A549 (cell line): ENCODE measurements around the gene INPPL1. TPM values are rescaled to one million over a fixed set of nuclear protein-coding genes. Genes with fewer than 3 reads are reported as not detected.

Experiments used
- ATAC-seq, 2 experiments: fragments of 200-7000 bp in 1 of 2; fragments of >200 bp in 1 of 2; cut with Nextera tagmentation in 1 of 2; cut with Tn5 transposase in 1 of 2; 3 replicates each; pipeline versions ENCODE4 v1.8.0 to v1.9.1; 2018 to 2020; ENCODE audit warnings: mild to moderate bottlenecking in 1 of 2, moderate library complexity in 1 of 2
- CTCF ChIA-PET: fragments of 300-600 bp; sonication (Branson Sonifier 250); formaldehyde crosslinking; extraction: SDS; loops from one replicate; lab custom pipeline; 2021; ENCODE audit warnings: antibody characterized with exemption, inconsistent platforms; lab: Yijun Ruan, JAX
- POLR2A ChIA-PET: fragments of 350-600 bp; formaldehyde crosslinking; extraction: SDS; loops from one replicate; lab custom pipeline; 2021; ENCODE audit warnings: antibody characterized with exemption, inconsistent platforms; lab: Yijun Ruan, JAX
- DNase-seq, 2 experiments: peaks; one replicate each; pipeline versions ENCODE4 v3.0.0 to v3.0.0-alpha.2; 2011 to 2016; ENCODE audit warnings: low read depth in 1 of 2, low spot score in 1 of 2
- FAIRE-seq: peaks from 2 replicates; lab custom pipeline; 2011; peaks lifted over from hg19 to GRCh38; lab: Jason Lieb, UNC
- H3K27ac ChIP-seq, 2 experiments: fragments of >200 bp; sonication (Bioruptor Twin); formaldehyde crosslinking; 3 replicates each; pipeline ENCODE4 v1.5.1; 2016 to 2017
- H3K4me1 ChIP-seq: fragments of >200 bp; sonication (Bioruptor Twin); formaldehyde crosslinking; 3 replicates; pipeline ENCODE4 v1.6.1; 2016
- H3K4me2 ChIP-seq: fragments of >200 bp; sonication (Bioruptor Twin); formaldehyde crosslinking; 3 replicates; pipeline ENCODE4 v1.6.1; 2016
- H3K4me3 ChIP-seq: fragments of >200 bp; sonication (Bioruptor Twin); formaldehyde crosslinking; 3 replicates; pipeline ENCODE4 v1.5.1; 2016
- H3K9me3 ChIP-seq: fragments of >200 bp; sonication (Bioruptor Twin); formaldehyde crosslinking; 3 replicates; pipeline ENCODE4 v1.6.1; 2016
- BHLHE40 ChIP-seq: IDR thresholded peaks from 2 replicates; pipeline ENCODE4 v1.6.1; 2012; ENCODE audit warnings: low read depth, low read length, inconsistent platforms
- CBX2 ChIP-seq: fragments of 200-600 bp; sonication (generic); IDR thresholded peaks from 2 replicates; pipeline ENCODE4 v1.6.1; 2016; ENCODE audit warnings: low read depth, mild to moderate bottlenecking, borderline replicate concordance
- CEBPB ChIP-seq, 2 experiments: fragments of >200 bp in 1 of 2; sonication (Bioruptor Twin) in 1 of 2; formaldehyde crosslinking in 1 of 2; IDR thresholded peaks; 2 replicates each; pipeline ENCODE4 v1.6.1; 2012 to 2016
- CHD4 ChIP-seq: fragments of 200-600 bp; sonication (generic); IDR thresholded peaks from 2 replicates; pipeline ENCODE4 v1.6.1; 2016; ENCODE audit warnings: antibody characterized with exemption, mild to moderate bottlenecking, borderline replicate concordance
- EHF ChIP-seq: fragments of 250-450 bp; sonication (Bioruptor Pico); IDR thresholded peaks from 2 replicates; pipeline ENCODE4 v1.5.0; 2020; ENCODE audit warnings: mild to moderate bottlenecking
- EP300 ChIP-seq, 2 experiments: fragments of >200 bp; sonication (Bioruptor Twin); formaldehyde crosslinking; IDR thresholded peaks; 2 replicates in 1 of 2; 3 replicates in 1 of 2; pipeline ENCODE4 v1.6.1; 2016 to 2017
- ESRRA ChIP-seq: fragments of 150-350 bp; IDR thresholded peaks from 2 replicates; pipeline ENCODE4 v1.6.1; 2014; ENCODE audit warnings: mild to moderate bottlenecking, low read length, borderline replicate concordance
- FOSB ChIP-seq: fragments of 250-450 bp; sonication (Bioruptor Pico); IDR thresholded peaks from 2 replicates; pipeline ENCODE4 v1.5.0; 2020; ENCODE audit warnings: mild to moderate bottlenecking, moderate library complexity
- FOXS1 ChIP-seq: fragments of 250-450 bp; sonication (Bioruptor Pico); IDR thresholded peaks from 2 replicates; pipeline ENCODE4 v1.5.0; 2020; ENCODE audit warnings: mild to moderate bottlenecking, moderate library complexity
- GATA3 ChIP-seq: IDR thresholded peaks from 2 replicates; pipeline ENCODE4 v1.6.1; 2012; ENCODE audit warnings: borderline replicate concordance
- HDAC2 ChIP-seq: fragments of 200-600 bp; sonication (generic); IDR thresholded peaks from 2 replicates; pipeline ENCODE4 v1.6.1; 2016
- HEYL ChIP-seq: fragments of 250-450 bp; sonication (Bioruptor Pico); IDR thresholded peaks from 2 replicates; pipeline ENCODE4 v1.8.0; 2021; ENCODE audit warnings: mild to moderate bottlenecking, moderate library complexity
- JUN ChIP-seq, 2 experiments: fragments of >200 bp; sonication (Bioruptor Twin); formaldehyde crosslinking; IDR thresholded peaks; 2 replicates in 1 of 2; 3 replicates in 1 of 2; pipeline ENCODE4 v1.6.1; 2016 to 2017
- KDM1A ChIP-seq: fragments of 200-600 bp; sonication (generic); IDR thresholded peaks from 2 replicates; pipeline ENCODE4 v1.6.1; 2016; ENCODE audit warnings: low read depth, mild to moderate bottlenecking
- MAZ ChIP-seq: fragments of 150-350 bp; IDR thresholded peaks from 2 replicates; pipeline ENCODE4 v1.6.1; 2014; ENCODE audit warnings: antibody characterized with exemption, low read depth, low read length, borderline replicate concordance
- NPAS2 ChIP-seq: fragments of 250-450 bp; sonication (Bioruptor Pico); IDR thresholded peaks from 2 replicates; pipeline ENCODE4 v1.8.0; 2022; ENCODE audit warnings: mild to moderate bottlenecking, moderate library complexity, borderline replicate concordance
- NR3C1 ChIP-seq: fragments of >200 bp; sonication (Bioruptor Twin); formaldehyde crosslinking; IDR thresholded peaks from 3 replicates; pipeline ENCODE4 v1.6.1; 2017
- PHF8 ChIP-seq: fragments of 200-600 bp; sonication (generic); IDR thresholded peaks from 2 replicates; pipeline ENCODE4 v1.6.1; 2016; ENCODE audit warnings: low read depth, mild to moderate bottlenecking, antibody characterized with exemption, moderate library complexity, borderline replicate concordance
- POLR2A ChIP-seq: IDR thresholded peaks from 2 replicates; pipeline ENCODE4 v1.6.1; 2012; ENCODE audit warnings: mild to moderate bottlenecking, low read length
- RAD21 ChIP-seq, 2 experiments: fragments of >200 bp in 1 of 2; sonication (Bioruptor Twin) in 1 of 2; formaldehyde crosslinking in 1 of 2; IDR thresholded peaks in 1 of 2; conservative IDR thresholded peaks in 1 of 2; 2 replicates in 1 of 2; 3 replicates in 1 of 2; pipeline ENCODE4 v1.6.1; 2012 to 2018; ENCODE audit warnings: inconsistent platforms in 1 of 2
- WGBS: methylation state at CpG from one replicate; pipeline ENCODE4 v1.1.6; 2017; ENCODE audit errors: missing lambda C conversion rate; 5-methylcytosine and 5-hydroxymethylcytosine counted together
- polyA plus RNA-seq, 4 experiments: library from polyadenylated mRNA; depleted of rRNA in 3 of 4; stranded (reverse); fragments of >200 nt; fragmentation: RNase III in 1 of 4; extraction: RNeasy Plus Mini Kit Qiagen cat#74134 plus additional on column Dnase treatment in 1 of 4; gene quantifications; 2 replicates in 3 of 4; 3 replicates in 1 of 4; pipeline ENCODE4 v1.2.3, GENCODE V29; 2011 to 2017
- TF ChIP-seq, protein P1 (sequence below): fragments of >200 bp; sonication (Bioruptor Twin); formaldehyde crosslinking; IDR thresholded peaks from 3 replicates; pipeline ENCODE4 v1.6.1; 2016
- TF ChIP-seq, protein P2 (sequence below): fragments of >200 bp; sonication (Bioruptor Twin); formaldehyde crosslinking; IDR thresholded peaks from 3 replicates; pipeline ENCODE4 v1.5.1; 2016
- TF ChIP-seq, protein P3 (sequence below): IDR thresholded peaks from 2 replicates; pipeline ENCODE4 v1.6.1; 2012; ENCODE audit warnings: low read depth, borderline replicate concordance
- TF ChIP-seq, protein P4 (sequence below): IDR thresholded peaks from 2 replicates; pipeline ENCODE4 v1.6.1; 2012
- TF ChIP-seq, protein P5 (sequence below): fragments of 150-350 bp; IDR thresholded peaks from 2 replicates; pipeline ENCODE4 v1.6.1; 2014; ENCODE audit warnings: low read depth, mild to moderate bottlenecking, low read length
- TF ChIP-seq, protein P6 (sequence below): fragments of 250-450 bp; sonication (Bioruptor Pico); IDR thresholded peaks from 2 replicates; pipeline ENCODE4 v1.5.0; 2021; ENCODE audit warnings: mild to moderate bottlenecking, moderate library complexity, borderline replicate concordance

Gene INPPL1
- polyA plus RNA-seq, 2 of the 4 experiments (the other 2 are of a cell fraction) = 67.4 to 103 TPM

DNA sequence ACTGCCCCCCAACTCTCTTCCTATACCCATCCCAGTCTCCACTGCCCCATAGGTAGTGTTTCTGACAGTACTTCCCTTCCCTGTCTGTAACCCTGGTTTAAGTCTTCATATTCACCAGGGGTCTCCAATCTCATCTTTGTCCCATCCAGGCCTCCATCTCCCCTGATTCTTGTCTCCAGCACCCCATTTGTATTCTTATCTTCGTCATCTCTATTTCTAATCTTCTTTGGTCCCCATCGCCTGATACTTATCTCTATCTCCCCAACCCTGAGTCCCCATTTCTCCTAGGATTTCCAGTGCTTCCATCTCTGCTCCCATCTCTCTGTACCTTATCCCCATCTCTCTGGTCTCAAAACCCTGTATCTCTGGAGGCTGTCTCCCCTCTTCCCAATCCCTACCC, 17.6 kb downstream of the INPPL1 start:
- Histone ChIP-seq H3K4me3 (no peak overlapping the region), H3K4me1 (peaks cover 12% of the 10 kb centered on the region)
- CTCF ChIA-PET = interaction anchor here (0.9 kb wide), 1 partner anchor 172 kb away, joined by 3 read pairs; no protein-coding TSS in a partner anchor
- no peak for ATAC-seq
- no peak for DNase-seq
- TF ChIP-seq, protein P1, sequence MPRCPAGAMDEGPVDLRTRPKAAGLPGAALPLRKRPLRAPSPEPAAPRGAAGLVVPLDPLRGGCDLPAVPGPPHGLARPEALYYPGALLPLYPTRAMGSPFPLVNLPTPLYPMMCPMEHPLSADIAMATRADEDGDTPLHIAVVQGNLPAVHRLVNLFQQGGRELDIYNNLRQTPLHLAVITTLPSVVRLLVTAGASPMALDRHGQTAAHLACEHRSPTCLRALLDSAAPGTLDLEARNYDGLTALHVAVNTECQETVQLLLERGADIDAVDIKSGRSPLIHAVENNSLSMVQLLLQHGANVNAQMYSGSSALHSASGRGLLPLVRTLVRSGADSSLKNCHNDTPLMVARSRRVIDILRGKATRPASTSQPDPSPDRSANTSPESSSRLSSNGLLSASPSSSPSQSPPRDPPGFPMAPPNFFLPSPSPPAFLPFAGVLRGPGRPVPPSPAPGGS = no peak
- TF ChIP-seq JUN (IDR thresholded peaks at IDR 0.05) (no peak), GATA3 (no peak), NPAS2 (CRISPR knock-in tag) (no peak), HDAC2 (no peak), MAZ (no peak), HEYL (CRISPR knock-in tag) (no peak), NR3C1 (no peak), PHF8 (no peak)
- TF ChIP-seq, all 56 proteins: peak for 0
- Histone ChIP-seq H3K4me2 (no peak overlapping the region), H3K27ac (no peak overlapping the region), H3K9me3 (0 out of 3 replicates have a peak, but pooled peaks cover 3% of the 10 kb centered on the region)
- FAIRE-seq = no peak
- 87% methylated on average over 2 of the region's 2 CpGs for WGBS
- POLR2A ChIA-PET = no interaction called here

DNA sequence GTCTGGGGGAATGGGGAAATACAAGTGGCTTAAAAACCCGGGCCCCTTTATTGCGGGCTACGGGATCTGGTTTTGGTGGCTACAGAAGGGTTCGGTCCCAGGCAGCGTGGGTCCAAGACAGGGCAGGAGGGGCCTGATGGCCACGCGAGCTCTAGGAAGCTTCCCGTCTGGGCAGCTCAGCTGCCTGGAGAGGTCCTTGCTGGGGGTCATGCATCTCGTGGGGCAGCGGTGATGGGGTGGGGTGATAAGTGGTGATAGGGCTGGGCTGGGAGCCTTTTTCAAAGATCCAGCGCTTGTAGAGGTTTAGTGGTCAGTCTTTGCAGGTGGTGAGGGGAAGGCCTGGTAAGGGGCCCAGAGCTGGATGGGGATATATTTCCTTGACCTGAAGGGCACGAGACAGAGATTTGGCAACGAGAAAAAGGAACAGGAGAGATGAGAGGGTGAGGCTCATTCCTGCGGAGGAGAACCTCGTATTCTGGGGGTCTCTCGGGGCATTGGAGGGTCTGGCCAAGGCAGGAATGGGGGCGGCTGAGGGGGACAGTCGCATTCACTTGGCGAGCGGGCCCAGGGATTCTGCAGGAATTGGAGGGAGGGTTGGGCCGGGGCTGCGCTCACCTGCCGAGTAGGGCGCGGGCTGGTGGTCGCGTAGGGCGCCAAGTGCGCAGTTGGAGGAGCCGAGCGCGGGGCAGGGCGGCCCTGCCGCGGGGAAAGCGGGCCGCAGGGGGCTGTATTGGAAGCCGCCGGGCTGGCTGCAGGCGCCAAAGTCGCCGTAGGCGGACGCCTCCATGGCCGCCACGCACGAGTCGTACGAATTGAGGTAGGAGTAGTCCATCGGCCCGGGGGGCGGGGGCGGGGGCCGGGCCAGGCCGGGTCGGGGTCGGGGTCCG, 18.8 kb downstream of the INPPL1 start:
- TF ChIP-seq BHLHE40 = no peak
- TF ChIP-seq, protein P2, sequence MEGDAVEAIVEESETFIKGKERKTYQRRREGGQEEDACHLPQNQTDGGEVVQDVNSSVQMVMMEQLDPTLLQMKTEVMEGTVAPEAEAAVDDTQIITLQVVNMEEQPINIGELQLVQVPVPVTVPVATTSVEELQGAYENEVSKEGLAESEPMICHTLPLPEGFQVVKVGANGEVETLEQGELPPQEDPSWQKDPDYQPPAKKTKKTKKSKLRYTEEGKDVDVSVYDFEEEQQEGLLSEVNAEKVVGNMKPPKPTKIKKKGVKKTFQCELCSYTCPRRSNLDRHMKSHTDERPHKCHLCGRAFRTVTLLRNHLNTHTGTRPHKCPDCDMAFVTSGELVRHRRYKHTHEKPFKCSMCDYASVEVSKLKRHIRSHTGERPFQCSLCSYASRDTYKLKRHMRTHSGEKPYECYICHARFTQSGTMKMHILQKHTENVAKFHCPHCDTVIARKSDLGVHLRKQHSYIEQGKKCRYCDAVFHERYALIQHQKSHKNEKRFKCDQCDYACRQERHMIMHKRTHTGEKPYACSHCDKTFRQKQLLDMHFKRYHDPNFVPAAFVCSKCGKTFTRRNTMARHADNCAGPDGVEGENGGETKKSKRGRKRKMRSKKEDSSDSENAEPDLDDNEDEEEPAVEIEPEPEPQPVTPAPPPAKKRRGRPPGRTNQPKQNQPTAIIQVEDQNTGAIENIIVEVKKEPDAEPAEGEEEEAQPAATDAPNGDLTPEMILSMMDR = no peak
- TF ChIP-seq EP300 (IDR thresholded peaks at IDR 0.05) = no peak
- no peak for TF ChIP-seq FOSB
- no peak for DNase-seq
- WGBS = 89% methylated on average over 40 of the region's 58 CpGs
- H3K27ac ChIP-seq = no peak overlapping the region
- ChIA-PET CTCF (interaction anchor here (0.6 to 0.9 kb wide), 3 partner anchors 61 to 171 kb away, joined by 3 to 4 read pairs (median 3); no protein-coding TSS in a partner anchor), POLR2A (interaction anchor here (0.6 kb wide), 1 partner anchor 15 kb away, joined by 3 read pairs; no protein-coding TSS in a partner anchor)
- H3K4me2 ChIP-seq = no peak overlapping the region
- H3K4me3 ChIP-seq = no peak overlapping the region
- ATAC-seq = no peak
- FAIRE-seq = no peak
- H3K9me3 ChIP-seq = 0 out of 3 replicates have a peak, but pooled peaks cover 3% of the 10 kb centered on the region
- H3K4me1 ChIP-seq = peaks cover under 1% of the 10 kb centered on the region; the same call in 1 of the 3 replicates

DNA sequence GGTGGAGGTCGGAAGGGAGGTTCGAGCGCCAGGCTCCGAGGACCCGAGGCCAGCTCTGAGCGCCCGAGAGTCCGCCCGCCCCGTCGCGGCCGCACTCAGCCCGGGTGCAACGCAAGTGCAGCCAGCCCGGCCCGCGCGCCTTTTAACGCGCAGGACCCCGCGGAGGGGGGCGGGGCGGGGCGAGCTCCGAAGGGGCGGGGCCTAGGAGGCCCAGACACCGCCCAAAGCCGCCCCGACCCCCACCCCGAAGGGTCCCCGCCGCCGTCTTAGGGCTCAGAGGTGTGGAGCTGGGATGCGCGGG, 19.4 kb downstream of the INPPL1 start, which contains the start of gene PHOX2A:
PHOX2A (minus strand) TSS at position 117 of the 301 bp plus-strand sequence. CDS start 172 bp downstream, outside the sequence.
- WGBS = 71% methylated on average over 17 of the region's 37 CpGs
- Histone ChIP-seq H3K4me3 (no peak within 1 kb of the TSS), H3K4me1 (no peaks in the 10 kb centered on the region), H3K4me2 (no peak within 1 kb of the TSS), H3K27ac (no peak within 1 kb of the TSS)
- FAIRE-seq = no peak
- DNase-seq = no peak
- ChIA-PET CTCF (no interaction called here), POLR2A (no interaction called here)
- no peak for ATAC-seq
- no peak for TF ChIP-seq CEBPB (IDR thresholded peaks at IDR 0.05)
- no peak for TF ChIP-seq POLR2A
- no peak for TF ChIP-seq GATA3
- TF ChIP-seq ESRRA = no peak
- TF ChIP-seq, protein P3, sequence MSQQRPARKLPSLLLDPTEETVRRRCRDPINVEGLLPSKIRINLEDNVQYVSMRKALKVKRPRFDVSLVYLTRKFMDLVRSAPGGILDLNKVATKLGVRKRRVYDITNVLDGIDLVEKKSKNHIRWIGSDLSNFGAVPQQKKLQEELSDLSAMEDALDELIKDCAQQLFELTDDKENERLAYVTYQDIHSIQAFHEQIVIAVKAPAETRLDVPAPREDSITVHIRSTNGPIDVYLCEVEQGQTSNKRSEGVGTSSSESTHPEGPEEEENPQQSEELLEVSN = no peak
- TF ChIP-seq CHD4 = no peak
- TF ChIP-seq, protein P4, sequence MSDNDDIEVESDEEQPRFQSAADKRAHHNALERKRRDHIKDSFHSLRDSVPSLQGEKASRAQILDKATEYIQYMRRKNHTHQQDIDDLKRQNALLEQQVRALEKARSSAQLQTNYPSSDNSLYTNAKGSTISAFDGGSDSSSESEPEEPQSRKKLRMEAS = no peak
- TF ChIP-seq EHF (CRISPR knock-in tag) = no peak
- TF ChIP-seq KDM1A = no peak
- no peak for TF ChIP-seq FOXS1
- TF ChIP-seq, protein P5, sequence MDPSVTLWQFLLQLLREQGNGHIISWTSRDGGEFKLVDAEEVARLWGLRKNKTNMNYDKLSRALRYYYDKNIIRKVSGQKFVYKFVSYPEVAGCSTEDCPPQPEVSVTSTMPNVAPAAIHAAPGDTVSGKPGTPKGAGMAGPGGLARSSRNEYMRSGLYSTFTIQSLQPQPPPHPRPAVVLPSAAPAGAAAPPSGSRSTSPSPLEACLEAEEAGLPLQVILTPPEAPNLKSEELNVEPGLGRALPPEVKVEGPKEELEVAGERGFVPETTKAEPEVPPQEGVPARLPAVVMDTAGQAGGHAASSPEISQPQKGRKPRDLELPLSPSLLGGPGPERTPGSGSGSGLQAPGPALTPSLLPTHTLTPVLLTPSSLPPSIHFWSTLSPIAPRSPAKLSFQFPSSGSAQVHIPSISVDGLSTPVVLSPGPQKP = no peak
- TF ChIP-seq, protein P6, sequence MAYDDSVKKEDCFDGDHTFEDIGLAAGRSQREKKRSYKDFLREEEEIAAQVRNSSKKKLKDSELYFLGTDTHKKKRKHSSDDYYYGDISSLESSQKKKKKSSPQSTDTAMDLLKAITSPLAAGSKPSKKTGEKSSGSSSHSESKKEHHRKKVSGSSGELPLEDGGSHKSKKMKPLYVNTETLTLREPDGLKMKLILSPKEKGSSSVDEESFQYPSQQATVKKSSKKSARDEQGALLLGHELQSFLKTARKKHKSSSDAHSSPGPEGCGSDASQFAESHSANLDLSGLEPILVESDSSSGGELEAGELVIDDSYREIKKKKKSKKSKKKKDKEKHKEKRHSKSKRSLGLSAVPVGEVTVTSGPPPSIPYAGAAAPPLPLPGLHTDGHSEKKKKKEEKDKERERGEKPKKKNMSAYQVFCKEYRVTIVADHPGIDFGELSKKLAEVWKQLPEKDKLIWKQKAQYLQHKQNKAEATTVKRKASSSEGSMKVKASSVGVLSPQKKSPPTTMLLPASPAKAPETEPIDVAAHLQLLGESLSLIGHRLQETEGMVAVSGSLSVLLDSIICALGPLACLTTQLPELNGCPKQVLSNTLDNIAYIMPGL = no peak
- no peak for TF ChIP-seq CBX2
- TF ChIP-seq RAD21 (conservative IDR thresholded peaks at IDR 0.05 in 1 of 2, IDR thresholded peaks at IDR 0.05 in 1 of 2) = no peak
- TF ChIP-seq, all 56 proteins: peak for 0
- H3K9me3 ChIP-seq = 0 out of 3 replicates have a peak, but pooled peaks cover 3% of the 10 kb centered on the region
